ENCODE results near the gene URB1.
A peak's percentile ranks its signal among the peaks of the same experiment; 100 is the strongest.
"Not testable (repeated sequence)": the region's sequence is repeated elsewhere in the genome, so short reads cannot be mapped to it uniquely, and the experiment has no call there.

Gene URB1

DNA sequence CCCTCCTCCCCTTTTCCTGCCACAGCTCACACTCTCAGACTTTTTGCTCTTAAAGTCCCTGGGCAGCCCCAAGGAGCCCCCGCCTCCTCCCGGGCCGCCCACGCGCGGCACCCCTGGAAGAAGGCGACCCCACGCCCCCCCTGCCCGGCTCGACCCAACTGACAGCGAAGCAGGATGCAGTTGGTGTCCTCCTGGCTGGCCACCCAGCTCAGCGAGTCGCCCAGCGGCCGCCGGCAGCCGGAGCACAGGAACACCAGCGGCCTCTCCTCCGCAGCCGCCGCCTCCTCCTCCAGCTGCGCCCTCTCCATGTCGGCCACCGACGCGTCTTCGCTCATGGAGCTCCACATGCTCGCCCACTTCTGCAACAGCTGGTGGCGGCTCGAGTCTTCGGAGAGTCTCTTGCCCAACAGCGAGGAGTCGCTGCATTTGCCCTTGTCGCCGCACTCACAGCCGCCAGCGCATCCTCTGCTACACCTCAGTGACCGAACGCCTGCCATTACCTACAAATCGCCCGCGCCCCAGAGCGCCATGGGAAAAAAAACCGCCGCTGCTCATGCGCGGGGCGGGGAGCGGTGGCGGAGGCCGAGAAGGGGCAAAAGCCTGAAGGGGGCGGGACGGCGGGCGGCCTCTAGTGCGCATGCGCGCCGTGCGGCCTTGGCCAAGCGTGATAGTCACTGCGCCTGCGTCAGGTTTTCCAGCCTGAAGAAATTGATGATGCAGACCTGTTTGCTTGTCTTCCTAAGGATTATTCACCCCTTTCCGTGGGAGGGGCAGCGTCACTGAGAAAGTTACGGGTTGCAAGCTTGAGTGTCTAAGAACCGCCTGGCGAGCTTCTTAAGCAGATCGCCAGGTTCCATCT, 114.1 kb downstream of the URB1 start, which contains the start of gene MIS18A:
MIS18A (minus strand) TSS at position 532 of the 859 bp plus-strand sequence; CDS start at position 497, 35 bp downstream.
- peak; percentile 96 for DNase-seq

DNA sequence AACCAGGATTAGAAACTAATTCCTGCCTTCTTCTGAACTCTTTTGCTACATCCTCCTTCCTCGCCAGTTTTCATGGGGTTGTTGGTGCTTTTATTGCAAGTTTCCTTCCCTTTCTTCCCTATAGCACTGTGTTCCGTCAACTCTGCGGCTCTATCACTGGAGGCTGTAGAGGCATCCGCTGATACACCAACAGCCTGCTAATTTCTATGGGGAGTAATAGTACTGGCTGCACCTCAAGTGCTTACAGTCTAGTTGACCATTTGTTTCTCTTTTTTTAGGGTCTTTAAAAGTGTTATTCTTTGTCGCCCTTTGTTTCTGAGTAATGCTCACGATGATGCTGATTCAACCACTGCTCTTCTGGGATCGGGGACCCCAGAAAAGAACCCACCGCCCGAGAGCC, 114.7 kb downstream of the URB1 start:
- no peak for DNase-seq

DNA sequence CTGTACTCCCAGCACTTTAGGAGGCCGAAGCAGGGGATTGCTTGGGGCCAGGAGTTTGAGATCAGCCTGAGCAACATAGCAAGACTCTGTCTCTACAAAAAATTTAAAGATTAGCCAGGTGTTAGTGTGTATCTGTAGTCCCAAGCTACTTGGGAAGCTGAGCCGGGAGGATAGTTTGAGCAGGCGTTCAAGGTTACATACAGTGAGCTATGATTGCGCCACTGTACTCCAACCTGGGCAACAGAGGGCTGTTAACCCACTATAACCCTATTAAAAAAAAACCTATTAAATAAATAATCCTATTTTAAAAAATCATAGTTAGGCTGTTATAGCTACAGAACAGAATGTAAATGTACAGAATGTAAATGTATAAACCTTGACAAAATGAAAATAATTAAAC, 116.1 kb downstream of the URB1 start:
- no peak for DNase-seq

DNA sequence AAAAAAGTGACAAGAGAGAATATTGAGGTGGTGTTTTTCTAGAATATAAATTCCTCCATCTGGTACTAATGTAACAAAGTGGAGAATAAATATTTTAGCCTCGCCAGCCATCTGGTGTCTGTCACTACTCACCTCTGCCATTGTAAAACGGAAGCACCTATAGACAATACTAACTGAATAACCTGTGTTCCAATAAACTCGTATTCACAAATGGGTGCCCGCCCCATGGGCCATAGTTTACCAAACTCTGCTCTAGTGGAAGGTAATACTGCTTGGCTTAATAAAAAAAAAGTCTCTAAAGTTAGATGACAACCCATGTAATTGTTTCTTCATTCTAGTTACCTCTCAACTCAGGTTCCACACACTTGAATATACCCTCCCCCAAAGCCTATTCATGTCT, 122.1 kb downstream of the URB1 start:
- no peak for DNase-seq

DNA sequence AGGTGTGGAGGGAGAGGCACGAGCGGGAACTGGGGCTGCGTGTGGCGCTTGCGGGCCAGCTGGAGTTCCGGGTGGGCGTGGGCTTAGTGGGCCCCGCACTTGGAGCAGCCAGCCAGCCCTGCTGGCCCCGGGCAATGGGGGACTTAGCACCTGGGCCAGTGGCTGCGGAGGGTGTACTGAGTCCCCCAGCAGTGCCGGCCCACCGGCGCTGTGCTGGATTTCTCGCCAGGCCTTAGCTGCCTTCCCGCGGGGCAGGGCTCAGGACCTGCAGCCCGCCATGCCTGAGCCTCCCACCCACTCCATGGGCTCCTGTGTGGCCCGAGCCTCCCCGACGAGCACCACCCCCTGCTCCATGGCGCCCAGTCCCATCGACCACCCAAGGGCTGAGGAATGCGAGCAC, 127.5 kb downstream of the URB1 start:
- not testable (repeated sequence) for DNase-seq

DNA sequence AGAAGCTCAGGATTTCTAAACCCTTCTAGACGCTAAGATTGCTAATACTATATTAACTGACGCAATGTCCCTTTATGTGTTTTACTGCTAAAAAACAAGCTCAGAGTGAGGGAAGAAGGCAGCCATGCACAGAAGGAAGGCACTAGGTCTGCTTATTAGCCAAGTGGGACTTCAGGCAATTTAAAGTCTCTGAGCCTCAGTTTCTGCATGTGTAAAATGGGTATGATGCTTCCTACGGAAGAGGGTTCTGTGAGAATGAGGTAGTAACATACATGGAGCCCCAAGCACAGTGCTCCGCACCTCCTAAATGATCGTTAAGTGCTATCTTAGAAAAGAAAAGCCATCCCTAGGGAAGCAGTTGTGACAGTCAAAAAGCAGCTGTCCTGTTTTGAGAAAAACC, 130.9 kb downstream of the URB1 start:
- DNase-seq: no peak
